HCT116 (cell line): Measurements from ENCODE around the gene DENND1A. TPM values are rescaled to one million over a fixed set of nuclear protein-coding genes. Genes with fewer than 3 reads are reported as not detected.

Experiments
- ATAC-seq: fragments of 200-7000 bp; cut with Tn5 transposase; 2 replicates; pipeline ENCODE4 v1.9.1; 2020; ENCODE audit warnings: mild to moderate bottlenecking, moderate library complexity
- BruUV-seq: library from RNA; stranded (reverse); fragments of 400-500 nt; replicated peaks from 2 replicates; lab custom pipeline; 2021; lab: Mats Ljungman, UMichigan
- CTCF ChIA-PET: fragments of 300-600 bp; sonication (Branson Sonifier 250); formaldehyde crosslinking; loops from one replicate; lab custom pipeline; 2021; ENCODE audit warnings: antibody characterized with exemption; lab: Charles Lee
- POLR2A ChIA-PET: fragments of 300-600, 350-600 bp; sonication (Branson Sonifier 250); formaldehyde crosslinking; loops from one replicate; lab custom pipeline; 2021; ENCODE audit warnings: antibody characterized with exemption; lab: Charles Lee
- RAD21 ChIA-PET, 2 experiments: fragments of 300-600 bp; sonication (Branson Sonifier 250); formaldehyde crosslinking; loops; one replicate each; lab custom pipeline; 2023; ENCODE audit warnings: low total read pairs in 2 of 2; ENCODE audit not compliant: uncharacterized antibody in 2 of 2, unreplicated experiment in 2 of 2, low non-redundant PET in 1 of 2; lab: Charles Lee
- DNase-seq: peaks from one replicate; pipeline ENCODE4 v3.0.0-alpha.2; 2010; ENCODE audit warnings: low read depth, low spot score
- H2AFZ ChIP-seq: fragments of 200-600 bp; shearing (Covaris generic), sonication (generic); 2 replicates; pipeline ENCODE4 v1.6.1; 2017; ENCODE audit warnings: low read depth, mixed run types, mixed read lengths, antibody characterized with exemption, low read length; ENCODE audit not compliant: poor library complexity, severe bottlenecking
- H3K27ac ChIP-seq: 2 replicates; pipeline ENCODE4 v1.5.1; 2012; ENCODE audit warnings: low read depth, low read length
- H3K27me3 ChIP-seq: fragments of 200-600 bp; sonication (generic); 2 replicates; pipeline ENCODE4 v1.6.1; 2016; ENCODE audit warnings: mixed run types, low read length, mixed read lengths; ENCODE audit not compliant: insufficient read depth
- H3K36me3 ChIP-seq, 2 experiments: fragments of 200-500 bp in 1 of 2; fragments of 200-600 bp in 1 of 2; sonication (Bioruptor generic) in 1 of 2; sonication (generic) in 1 of 2; 2 replicates each; pipeline versions ENCODE4 v1.5.1 to v1.6.1; 2014 to 2016; ENCODE audit warnings: low read length in 2 of 2, inconsistent platforms in 1 of 2, mixed read lengths in 1 of 2, mixed run types in 1 of 2; ENCODE audit not compliant: insufficient read depth in 2 of 2, control insufficient read depth in 1 of 2
- H3K4me1 ChIP-seq, 2 experiments: fragments of 200-600 bp in 1 of 2; sonication (generic) in 1 of 2; 2 replicates each; pipeline versions ENCODE4 v1.5.1 to v1.6.1; 2012 to 2017; ENCODE audit warnings: low read length in 2 of 2, inconsistent platforms in 1 of 2, mild to moderate bottlenecking in 1 of 2, mixed read lengths in 1 of 2, mixed run types in 1 of 2, moderate library complexity in 1 of 2; ENCODE audit not compliant: insufficient read depth in 2 of 2, control insufficient read depth in 1 of 2
- H3K4me2 ChIP-seq: fragments of 200-600 bp; sonication (generic); 2 replicates; pipeline ENCODE4 v1.6.1; 2017; ENCODE audit warnings: mixed run types, low read length, mixed read lengths
- H3K4me3 ChIP-seq, 2 experiments: fragments of 200-600 bp in 1 of 2; sonication (generic) in 1 of 2; replicated peaks in 1 of 2; 2 replicates each; pipeline ENCODE4 v1.5.1; 2011 to 2016; ENCODE audit warnings: low read length in 2 of 2, control low read depth in 1 of 2, low read depth in 1 of 2, mild to moderate bottlenecking in 1 of 2, mixed read lengths in 1 of 2, mixed run types in 1 of 2
- H3K79me2 ChIP-seq: fragments of 200-600 bp; sonication (generic); 2 replicates; pipeline ENCODE4 v1.6.1; 2017; ENCODE audit warnings: mild to moderate bottlenecking, mixed run types, low read length, moderate library complexity, mixed read lengths; ENCODE audit not compliant: insufficient read depth
- H3K9ac ChIP-seq: fragments of 200-600 bp; sonication (generic); 2 replicates; pipeline ENCODE4 v1.6.1; 2016; ENCODE audit warnings: low read length, mixed read lengths
- H3K9me2 ChIP-seq: fragments of 200-600 bp; sonication (generic), shearing (Covaris generic); 2 replicates; pipeline ENCODE4 v1.6.1; 2017; ENCODE audit warnings: mixed run types, mild to moderate bottlenecking, moderate library complexity; ENCODE audit not compliant: insufficient read depth
- H3K9me3 ChIP-seq, 2 experiments: fragments of 200-500 bp in 1 of 2; fragments of 200-600 bp in 1 of 2; sonication (Bioruptor generic) in 1 of 2; sonication (generic) in 1 of 2; 2 replicates each; pipeline ENCODE4 v1.6.1; 2014 to 2017; ENCODE audit warnings: low read length in 2 of 2, mixed read lengths in 2 of 2, inconsistent platforms in 1 of 2, low read depth in 1 of 2, mild to moderate bottlenecking in 1 of 2, mixed run types in 1 of 2, moderate library complexity in 1 of 2; ENCODE audit not compliant: control insufficient read depth in 1 of 2, insufficient read depth in 1 of 2
- H4K20me1 ChIP-seq: fragments of 200-600 bp; sonication (generic), shearing (Covaris generic); 2 replicates; pipeline ENCODE4 v1.6.1; 2017; ENCODE audit warnings: mixed run types, mild to moderate bottlenecking, moderate library complexity; ENCODE audit not compliant: insufficient read depth
- ATF3 ChIP-seq: IDR thresholded peaks from 2 replicates; pipeline ENCODE4 v1.6.1; 2012
- CBX3 ChIP-seq: IDR thresholded peaks from 2 replicates; pipeline ENCODE4 v1.6.1; 2012; ENCODE audit warnings: low read depth
- CEBPB ChIP-seq: IDR thresholded peaks from 2 replicates; pipeline ENCODE4 v1.6.1; 2012; ENCODE audit warnings: low read depth
- EGR1 ChIP-seq: IDR thresholded peaks from 2 replicates; pipeline ENCODE4 v1.6.1; 2012; ENCODE audit warnings: low read depth
- EZH2 ChIP-seq: fragments of 200-600 bp; sonication (generic); IDR thresholded peaks from 2 replicates; pipeline ENCODE4 v1.6.1; 2017; ENCODE audit warnings: antibody characterized with exemption, mixed run types
- EZH2phosphoT487 ChIP-seq: fragments of 200-600 bp; IDR thresholded peaks from 2 replicates; pipeline ENCODE4 v1.6.1; 2018; ENCODE audit warnings: antibody characterized with exemption, borderline replicate concordance
- JUND ChIP-seq: IDR thresholded peaks from 2 replicates; pipeline ENCODE4 v1.6.1; 2012
- POLR2A ChIP-seq: IDR thresholded peaks from 2 replicates; pipeline ENCODE4 v1.7.0; 2011; ENCODE audit warnings: borderline replicate concordance; ENCODE audit not compliant: insufficient read depth, insufficient read length; ENCODE audit errors: extremely low read depth
- POLR2AphosphoS5 ChIP-seq: IDR thresholded peaks from 2 replicates; pipeline ENCODE4 v1.6.1; 2011; ENCODE audit warnings: mild to moderate bottlenecking, low read depth, low read length, moderate library complexity
- RAD21 ChIP-seq: IDR thresholded peaks from 2 replicates; pipeline ENCODE4 v1.6.1; 2012; ENCODE audit warnings: low read depth, mild to moderate bottlenecking
- REST ChIP-seq: IDR thresholded peaks from 2 replicates; pipeline ENCODE4 v1.6.1; 2012; ENCODE audit warnings: low read depth
- SIN3A ChIP-seq: IDR thresholded peaks from 2 replicates; pipeline ENCODE4 v1.6.1; 2012; ENCODE audit warnings: low read depth
- SRF ChIP-seq: IDR thresholded peaks from 2 replicates; pipeline ENCODE4 v1.6.1; 2012; ENCODE audit warnings: low read depth
- ZFX ChIP-seq: fragments of 450-650 bp; IDR thresholded peaks from 2 replicates; pipeline ENCODE4 v1.6.1; 2017
- ZNF274 ChIP-seq: fragments of 200-500 bp; sonication (Bioruptor generic); IDR thresholded peaks from 2 replicates; pipeline ENCODE4 v1.6.1; 2014; ENCODE audit warnings: mild to moderate bottlenecking, low read depth, low read length, inconsistent platforms
- intact Hi-C: fragments of 100-400 bp; cut with micrococcal nuclease; formaldehyde crosslinking; loops from 2 replicates; pipeline ENCODE4 v1.10.0; 2022
- total RNA-seq: library from RNA; stranded (reverse); gene quantifications from one replicate; pipeline ENCODE4 v1.2.1, GENCODE V29; 2021; ENCODE audit not compliant: unreplicated experiment

Gene DENND1A
- total RNA-seq, 1 experiment from 2014 or later, result 33.0 TPM

GRCh38 chr9:123472862-123473614, 456.9 kb downstream of the DENND1A start:
- no peak overlapping the region for H3K9ac ChIP-seq
- H3K9me3 ChIP-seq, result no peaks in the 10 kb centered on the region
- no peaks in the 10 kb centered on the region for H3K4me1 ChIP-seq
- H3K27ac ChIP-seq, result no peak overlapping the region
- no peaks in the 10 kb centered on the region for H4K20me1 ChIP-seq
- POLR2A ChIA-PET, result no interaction called here
- no peak for TF ChIP-seq EZH2
- TF ChIP-seq SRF, result no peak
- no peak for TF ChIP-seq POLR2A
- no peak overlapping the region for H3K4me3 ChIP-seq
- no peak for ATAC-seq
- BruUV-seq, result no TSS peak
- RAD21 ChIA-PET, result no interaction called here
- intact Hi-C loops, result no loop called here
- no peaks in the 10 kb centered on the region for H3K9me2 ChIP-seq
- no peaks in the 10 kb centered on the region for H3K79me2 ChIP-seq
- CTCF ChIA-PET, result no interaction called here
- DNase-seq, result no peak
- H3K27me3 ChIP-seq, result no peaks in the 10 kb centered on the region
- H3K36me3 ChIP-seq, result no peaks in the 10 kb centered on the region
- H3K4me2 ChIP-seq, result no peak overlapping the region
- no peak overlapping the region for H2AFZ ChIP-seq

- Histone ChIP-seq H3K27ac (no peak overlapping the region), H3K9me2 (no peaks in the 10 kb centered on the region), H3K27me3 (no peaks in the 10 kb centered on the region), H3K9me3 (no peaks in the 10 kb centered on the region), H3K9ac (no peak overlapping the region), H4K20me1 (no peaks in the 10 kb centered on the region), H3K4me3 (no peak overlapping the region), H3K4me1 (no peaks in the 10 kb centered on the region), H3K79me2 (no peaks in the 10 kb centered on the region), H3K36me3 (no peaks in the 10 kb centered on the region), H2AFZ (no peak overlapping the region), H3K4me2 (no peak overlapping the region)
- intact Hi-C loops, result no loop called here
- ATAC-seq (no peak), DNase-seq (no peak)
- RAD21 ChIA-PET, result no interaction called here
- CTCF ChIA-PET, result no interaction called here
- POLR2A ChIA-PET, result no interaction called here
- BruUV-seq, result no TSS peak
- TF ChIP-seq ZNF274 (no peak), CEBPB (no peak), POLR2A (no peak), POLR2AphosphoS5 (no peak), CBX3 (no peak), JUND (no peak), ATF3 (no peak), RAD21 (no peak), EZH2phosphoT487 (no peak), REST (no peak), EGR1 (no peak), SIN3A (no peak), ZFX (no peak)
These were observed 457.9 kb downstream of the DENND1A start for GRCh38 chr9:123471843-123472570.
